Naive thymus-derived CD8-positive, alpha-beta T cell (primary cell): ENCODE measurements around the gene KCNN1. TPM values are rescaled to one million over a fixed set of nuclear protein-coding genes. Genes with fewer than 3 reads are reported as not detected.

Experiments
- polyA plus RNA-seq, 3 donors: library from polyadenylated mRNA; unstranded; fragments of 300-500 nt; fragmentation: Illumina TruSeq; gene quantifications; one replicate each; pipeline ENCODE4 v1.2.3, GENCODE V29; 2021
- total RNA-seq, 8 experiments: library from RNA in 2 of 8; stranded (reverse) in 2 of 8; gene quantifications; one replicate each; pipeline ENCODE4 v1.2.3 and lab custom pipeline; 2021 to 2026

Gene KCNN1
- total and polyA plus RNA-seq, 5 experiments from 2014 or later: not detected

Other genes with a start within 250 kb of the KCNN1 start
- 10 to 100 TPM; 50.1 to 54.2 TPM for gene MAP1S, start 247.6 kb upstream of the KCNN1 start, total RNA-seq
- 10 to 100 TPM; 13.8 to 40.0 (median 18.7) TPM for gene MAP1S, start 247.6 kb upstream of the KCNN1 start, polyA plus RNA-seq
- 10 to 100 TPM; 94.1 to 99.7 TPM for gene FCHO1, start 215.6 kb upstream of the KCNN1 start, total RNA-seq
- 10 to 100 TPM; 11.2 to 31.8 (median 16.4) TPM for gene FCHO1, start 215.6 kb upstream of the KCNN1 start, polyA plus RNA-seq
- not detected for gene B3GNT3, start 172.0 kb upstream of the KCNN1 start, total RNA-seq
- gene B3GNT3, start 172.0 kb upstream of the KCNN1 start, polyA plus RNA-seq: under 1 TPM in 2 of 3 donors, not detected in 1; 0.13 to 0.20 TPM
- 1 to 10 TPM; 2.7 to 3.6 TPM for gene INSL3, start 145.6 kb upstream of the KCNN1 start, total RNA-seq
- gene INSL3, start 145.6 kb upstream of the KCNN1 start, polyA plus RNA-seq: 1 to 10 TPM in 2 of 3 donors, under 1 TPM in 1; 0.97 to 3.0 (median 1.9) TPM
- 100 to 1,000 TPM; 120 to 122 TPM for gene JAK3, start 119.1 kb upstream of the KCNN1 start, total RNA-seq
- gene JAK3, start 119.1 kb upstream of the KCNN1 start, polyA plus RNA-seq: 100 to 1,000 TPM in 2 of 3 donors, 10 to 100 TPM in 1; 78.7 to 122 (median 109) TPM
- gene RPL18A, start 107.2 kb upstream of the KCNN1 start, total RNA-seq: 1,000 to 10,000 TPM; 2,924 to 2,989 TPM
- gene RPL18A, start 107.2 kb upstream of the KCNN1 start, polyA plus RNA-seq: 1,000 to 10,000 TPM; 3,790 to 4,859 (median 4,546) TPM
- 1 to 10 TPM; 2.4 to 2.6 TPM for gene SLC5A5, start 95.2 kb upstream of the KCNN1 start, total RNA-seq
- 1 to 10 TPM in 2 of 3 donors, under 1 TPM in 1; 0.39 to 2.2 (median 1.4) TPM for gene SLC5A5, start 95.2 kb upstream of the KCNN1 start, polyA plus RNA-seq
- 10 to 100 TPM; 36.2 to 36.9 TPM for gene CCDC124, start 34.1 kb upstream of the KCNN1 start, total RNA-seq
- 10 to 100 TPM; 36.4 to 53.6 (median 43.5) TPM for gene CCDC124, start 34.1 kb upstream of the KCNN1 start, polyA plus RNA-seq
- 100 to 1,000 TPM; 164 to 177 TPM for gene ARRDC2, start 41.1 kb downstream of the KCNN1 start, total RNA-seq
- 10 to 100 TPM; 29.5 to 56.4 (median 36.1) TPM for gene ARRDC2, start 41.1 kb downstream of the KCNN1 start, polyA plus RNA-seq
- 10 to 100 TPM; 18.5 TPM for gene IL12RB1, start 119.8 kb downstream of the KCNN1 start, total RNA-seq
- gene IL12RB1, start 119.8 kb downstream of the KCNN1 start, polyA plus RNA-seq: 10 to 100 TPM; 17.5 to 32.9 (median 24.2) TPM
- 10 to 100 TPM; 44.7 to 44.8 TPM for gene MAST3, start 130.7 kb downstream of the KCNN1 start, total RNA-seq
- gene MAST3, start 130.7 kb downstream of the KCNN1 start, polyA plus RNA-seq: 10 to 100 TPM in 2 of 3 donors, 1 to 10 TPM in 1; 9.4 to 15.7 (median 11.5) TPM
- gene PIK3R2, start 186.1 kb downstream of the KCNN1 start, total RNA-seq: 10 to 100 TPM; 20.9 to 21.5 TPM
- 10 to 100 TPM in 1 of 3 donors, 1 to 10 TPM in 2; 1.5 to 11.7 (median 3.6) TPM for gene PIK3R2, start 186.1 kb downstream of the KCNN1 start, polyA plus RNA-seq
- gene IFI30, start 206.7 kb downstream of the KCNN1 start, total RNA-seq: 10 to 100 TPM; 13.7 to 15.3 TPM
- 1 to 10 TPM; 3.3 to 7.1 (median 5.4) TPM for gene IFI30, start 206.7 kb downstream of the KCNN1 start, polyA plus RNA-seq
- 1 to 10 TPM; 5.8 to 7.0 TPM for gene MPV17L2, start 226.1 kb downstream of the KCNN1 start, total RNA-seq
- 10 to 100 TPM in 1 of 3 donors, 1 to 10 TPM in 2; 5.1 to 12.2 (median 9.4) TPM for gene MPV17L2, start 226.1 kb downstream of the KCNN1 start, polyA plus RNA-seq
- 1 to 10 TPM; 2.9 to 3.8 TPM for gene RAB3A, start 236.9 kb downstream of the KCNN1 start, total RNA-seq
- gene RAB3A, start 236.9 kb downstream of the KCNN1 start, polyA plus RNA-seq: 1 to 10 TPM; 1.3 to 2.3 (median 1.8) TPM